ENCODE data around the gene RAB4A. TPM values are rescaled to one million over a fixed set of nuclear protein-coding genes. Genes with fewer than 3 reads are reported as not detected.

Gene RAB4A
- total RNA-seq, 3 donors from 2014 or later (not counting 1 experiment from before 2014, with no cell fraction given): 31.2 to 47.1 (median 31.6) TPM

- ATAC-seq: no peak
- no peaks in the 10 kb centered on the region for H3K9me3 Mint-ChIP-seq
Observed at GRCh38 chr1:229268505-229268904, 2.4 kb upstream of the RAB4A start.

GRCh38 chr1:229271448-229272159, 693 bp downstream of the RAB4A start:
- Mint-ChIP-seq H3K4me1 (peaks cover 30 to 36% of the 10 kb centered on the region in 2 donors), H3K9me3 (no peaks in the 10 kb centered on the region), H3K4me3 (peak overlapping the region; percentile 94), H3K27me3 (ENCODE audit: low read depth in 2 of 2) (no peaks in the 10 kb centered on the region), H3K36me3 (peaks cover 6% of the 10 kb centered on the region), H3K27ac (peak overlapping the region; percentile 84 to 88)
- Histone ChIP-seq H3K9me3 (ENCODE audit: control insufficient read depth, insufficient read depth, low read length) (no peaks in the 10 kb centered on the region), H3K4me1 (ENCODE audit: control insufficient read depth, insufficient read depth, low read length) (peaks cover 18% of the 10 kb centered on the region), H3K4me3 (ENCODE audit: low read length) (peak overlapping the region; percentile 41), H3K36me3 (ENCODE audit: control insufficient read depth, insufficient read depth, low read length) (no peaks in the 10 kb centered on the region), H3K27ac (ENCODE audit: low read length) (no peak overlapping the region), H3K27me3 (ENCODE audit: control insufficient read depth, insufficient read depth, low read length) (no peaks in the 10 kb centered on the region)
- WGBS (ENCODE audit: insufficient coverage): under 1% methylated on average over 27 of the region's 32 CpGs
- ATAC-seq: peak; percentile 56 to 73 (median 61)
- TF ChIP-seq CTCF (IDR thresholded peaks at IDR 0.05): no peak
- peak in 1 of 2 donors; percentile 66 for DNase-seq
- intact Hi-C loops (cut with micrococcal nuclease): loop anchor here (1.0 to 5.0 kb wide), 2 partner anchors 71 to 237 kb away; partner anchors contain the start of genes CCSAP and NUP133

More at GRCh38 chr1:229268505-229268904, 2.4 kb upstream of the RAB4A start:
- TF ChIP-seq CTCF (IDR thresholded peaks at IDR 0.05): no peak
- Mint-ChIP-seq H3K4me1 (peaks cover 18 to 19% of the 10 kb centered on the region in 2 donors), H3K27me3 (ENCODE audit: low read depth in 2 of 2) (no peaks in the 10 kb centered on the region), H3K36me3 (peaks cover 6% of the 10 kb centered on the region), H3K4me3 (no peak overlapping the region), H3K27ac (no peak overlapping the region)
- Histone ChIP-seq H3K27me3 (ENCODE audit: control insufficient read depth, insufficient read depth, low read length) (no peaks in the 10 kb centered on the region), H3K4me3 (ENCODE audit: low read length) (no peak overlapping the region), H3K27ac (ENCODE audit: low read length) (no peak overlapping the region), H3K36me3 (ENCODE audit: control insufficient read depth, insufficient read depth, low read length) (no peaks in the 10 kb centered on the region), H3K4me1 (ENCODE audit: control insufficient read depth, insufficient read depth, low read length) (peaks cover 18% of the 10 kb centered on the region), H3K9me3 (ENCODE audit: control insufficient read depth, insufficient read depth, low read length) (no peaks in the 10 kb centered on the region)
- 97% methylated on average over 2 of the region's 2 CpGs for WGBS (ENCODE audit: insufficient coverage)
- intact Hi-C loops (cut with micrococcal nuclease): no loop called here
- no peak for DNase-seq

- WGBS (ENCODE audit: insufficient coverage): 76% methylated on average over 11 of the region's 11 CpGs
- H3K4me1 ChIP-seq (ENCODE audit: control insufficient read depth, insufficient read depth, low read length): peaks cover 18% of the 10 kb centered on the region
- ATAC-seq (no peak), DNase-seq (no peak)
- H3K4me3 Mint-ChIP-seq: peak overlapping the region; percentile 94
- no peaks in the 10 kb centered on the region for H3K9me3 ChIP-seq (ENCODE audit: control insufficient read depth, insufficient read depth, low read length)
- H3K36me3 ChIP-seq (ENCODE audit: control insufficient read depth, insufficient read depth, low read length): no peaks in the 10 kb centered on the region
- no peak overlapping the region for H3K27ac ChIP-seq (ENCODE audit: low read length)
- intact Hi-C loops (cut with micrococcal nuclease): loop anchor here (5.0 kb wide), 1 partner anchor 70 kb away; the partner anchor contains the start of gene CCSAP
- TF ChIP-seq CTCF (IDR thresholded peaks at IDR 0.05): no peak
- no peaks in the 10 kb centered on the region for H3K27me3 Mint-ChIP-seq (ENCODE audit: low read depth in 2 of 2)
- peaks cover 6% of the 10 kb centered on the region for H3K36me3 Mint-ChIP-seq
- H3K4me1 Mint-ChIP-seq: peaks cover 30 to 37% of the 10 kb centered on the region in 2 donors
- peak overlapping the region; percentile 41 for H3K4me3 ChIP-seq (ENCODE audit: low read length)
- H3K27ac Mint-ChIP-seq: peak overlapping the region; percentile 84 to 88
- no peaks in the 10 kb centered on the region for H3K27me3 ChIP-seq (ENCODE audit: control insufficient read depth, insufficient read depth, low read length)
- no peaks in the 10 kb centered on the region for H3K9me3 Mint-ChIP-seq
Observed at GRCh38 chr1:229272164-229273158, 1.6 kb downstream of the RAB4A start.
